Forelimb muscle (tissue), 1 donor: ENCODE data around the gene AP2B1. TPM values are rescaled to one million over a fixed set of nuclear protein-coding genes. Genes with fewer than 3 reads are reported as not detected.

Experiments
- DNase-seq: peaks from one replicate; pipeline ENCODE4 v3.0.0-alpha.2; 2013; ENCODE audit warnings: low read depth
- polyA plus RNA-seq: library from polyadenylated mRNA; unstranded; fragments of 120-200 nt; gene quantifications from one replicate; pipeline ENCODE4 v1.2.1, GENCODE V29; 2013; ENCODE audit not compliant: insufficient read length

The AP2B1 gene
- polyA plus RNA-seq, 1 donor = 75.0 TPM

GRCh38 chr17:35728551-35728950 lies 141.4 kb downstream of the AP2B1 start:
- no peak for DNase-seq

DNA sequence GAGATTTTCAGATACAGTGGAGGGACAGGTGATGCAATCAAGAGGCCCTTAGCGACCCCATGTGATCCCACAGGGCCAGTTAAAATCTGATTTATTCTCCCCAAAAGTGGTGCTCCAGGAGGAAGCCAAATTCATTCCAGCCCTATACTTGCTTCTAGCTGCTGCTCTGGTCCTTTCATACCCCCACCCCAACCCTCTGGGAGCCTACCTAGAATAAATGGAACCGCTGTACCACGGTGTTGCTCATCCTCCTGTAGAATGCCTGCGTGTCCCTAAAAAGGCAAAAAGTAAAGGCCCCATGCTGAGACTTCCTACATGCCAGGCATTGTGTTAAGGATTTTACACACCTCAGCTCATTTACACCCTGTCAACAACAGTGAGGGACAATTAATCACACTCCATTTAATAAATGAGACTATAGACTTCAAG lies 142.3 kb downstream of the AP2B1 start:
- no peak for DNase-seq

DNA sequence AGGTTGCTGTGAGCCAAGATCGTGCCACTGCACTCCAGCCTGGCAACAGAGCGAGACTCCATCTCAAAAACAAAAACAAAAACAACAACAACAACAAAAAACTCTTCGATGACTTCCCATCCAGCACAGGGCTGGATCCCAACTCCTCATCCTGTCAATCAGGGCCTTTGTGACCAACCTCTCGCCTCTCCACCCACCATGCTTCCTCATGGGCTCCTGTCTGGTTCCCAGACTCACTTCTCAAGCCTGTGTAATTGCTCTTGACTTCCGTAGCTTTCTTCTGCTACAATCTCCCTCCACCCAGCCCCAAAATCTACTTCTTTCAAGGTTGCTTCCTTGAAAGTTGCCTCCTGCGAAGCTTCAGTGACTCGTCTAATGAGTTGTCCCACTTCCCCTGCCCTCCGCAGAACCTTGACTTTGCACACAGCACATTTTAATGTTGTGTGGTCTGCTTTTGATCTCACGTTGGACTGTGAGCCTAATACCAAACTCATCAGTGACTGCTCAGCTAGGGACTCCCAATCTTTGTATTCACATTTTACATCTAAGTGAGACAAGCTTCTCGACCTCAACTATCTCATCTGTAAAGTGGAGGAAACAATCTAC lies 143.4 kb downstream of the AP2B1 start:
- DNase-seq = no peak

DNA sequence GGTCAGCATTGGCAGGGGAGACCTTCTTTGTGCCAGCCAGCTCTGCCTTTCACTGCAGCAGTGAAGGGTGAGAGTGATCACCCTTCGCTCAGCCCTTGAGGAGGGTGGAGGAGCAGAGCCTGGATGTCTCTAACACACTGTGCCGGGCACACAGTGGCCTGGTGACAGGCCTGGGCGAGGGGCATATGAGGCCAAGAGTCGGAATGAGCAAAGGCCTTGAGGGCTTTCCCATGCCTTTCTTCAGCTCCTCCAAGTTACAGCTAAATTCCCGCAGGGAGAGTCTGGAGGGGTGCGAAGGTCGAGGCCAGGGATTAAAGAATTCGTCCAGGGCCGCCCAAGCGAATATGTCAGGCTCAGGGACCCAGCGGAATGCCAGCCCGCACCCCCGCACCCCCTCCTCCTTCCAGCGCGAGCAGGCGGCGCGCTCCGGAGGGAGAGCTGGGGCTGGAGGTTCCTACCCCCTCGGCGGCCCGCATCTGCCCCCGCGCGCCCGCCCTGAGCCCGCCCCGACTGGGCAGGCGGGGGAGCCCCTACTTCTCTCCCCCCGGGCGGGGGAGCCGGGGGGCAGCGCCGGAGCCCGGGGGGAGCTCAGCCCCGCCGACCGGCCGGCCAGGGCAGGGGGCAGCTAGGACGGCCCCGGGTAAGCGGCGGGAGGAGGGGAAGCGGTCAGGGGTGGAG lies 144.3 kb downstream of the AP2B1 start, which contains the start of gene RASL10B:
Gene RASL10B, plus strand, starts transcription at position 401 of the 678 bp plus-strand sequence. CDS start 3,546 bp downstream, outside the sequence.
- no peak for DNase-seq

- no peak for DNase-seq
Observed at GRCh38 chr17:35731917-35732805, 145.0 kb downstream of the AP2B1 start.

GRCh38 chr17:35732806-35733136 lies 145.6 kb downstream of the AP2B1 start:
- no peak for DNase-seq

DNA sequence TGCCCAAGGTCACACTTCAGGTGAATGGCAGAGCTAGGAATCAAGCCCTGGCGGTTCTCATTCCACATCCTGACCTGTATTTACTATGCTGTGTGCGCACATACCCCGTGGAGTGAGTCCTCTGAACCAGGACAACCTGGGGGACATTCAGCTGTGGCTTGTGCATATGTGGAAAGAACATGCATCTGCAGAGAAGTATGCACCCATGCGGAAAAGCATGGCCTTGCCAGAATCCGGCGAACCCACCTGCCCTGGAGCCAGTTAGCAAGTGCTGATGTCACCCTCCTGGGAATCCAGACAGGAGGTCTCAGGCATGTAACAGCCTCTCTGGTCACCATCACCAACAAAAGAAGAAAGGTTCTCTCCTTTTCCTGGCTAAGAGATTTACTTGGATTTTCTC lies 146.2 kb downstream of the AP2B1 start:
- DNase-seq = no peak

DNA sequence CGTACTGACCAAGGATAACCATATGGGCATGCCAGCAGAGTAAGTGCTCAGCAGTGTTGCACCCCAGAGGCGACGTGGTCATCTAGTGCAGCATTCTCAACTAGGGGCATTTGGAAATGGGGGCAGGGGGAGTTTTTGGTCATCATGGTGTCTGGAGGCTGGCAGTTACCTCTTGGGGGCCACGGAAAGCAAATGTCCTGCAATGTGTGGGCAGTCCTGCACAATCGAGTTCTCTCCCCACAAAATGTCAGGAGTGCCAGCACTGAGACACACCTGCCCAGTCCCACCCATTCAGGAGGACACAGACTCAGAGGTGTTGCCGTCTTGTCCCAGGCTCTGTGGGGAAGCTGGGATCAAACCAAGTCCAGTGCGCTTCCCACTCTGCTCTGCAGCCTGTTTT lies 147.3 kb downstream of the AP2B1 start:
- no peak for DNase-seq

DNA sequence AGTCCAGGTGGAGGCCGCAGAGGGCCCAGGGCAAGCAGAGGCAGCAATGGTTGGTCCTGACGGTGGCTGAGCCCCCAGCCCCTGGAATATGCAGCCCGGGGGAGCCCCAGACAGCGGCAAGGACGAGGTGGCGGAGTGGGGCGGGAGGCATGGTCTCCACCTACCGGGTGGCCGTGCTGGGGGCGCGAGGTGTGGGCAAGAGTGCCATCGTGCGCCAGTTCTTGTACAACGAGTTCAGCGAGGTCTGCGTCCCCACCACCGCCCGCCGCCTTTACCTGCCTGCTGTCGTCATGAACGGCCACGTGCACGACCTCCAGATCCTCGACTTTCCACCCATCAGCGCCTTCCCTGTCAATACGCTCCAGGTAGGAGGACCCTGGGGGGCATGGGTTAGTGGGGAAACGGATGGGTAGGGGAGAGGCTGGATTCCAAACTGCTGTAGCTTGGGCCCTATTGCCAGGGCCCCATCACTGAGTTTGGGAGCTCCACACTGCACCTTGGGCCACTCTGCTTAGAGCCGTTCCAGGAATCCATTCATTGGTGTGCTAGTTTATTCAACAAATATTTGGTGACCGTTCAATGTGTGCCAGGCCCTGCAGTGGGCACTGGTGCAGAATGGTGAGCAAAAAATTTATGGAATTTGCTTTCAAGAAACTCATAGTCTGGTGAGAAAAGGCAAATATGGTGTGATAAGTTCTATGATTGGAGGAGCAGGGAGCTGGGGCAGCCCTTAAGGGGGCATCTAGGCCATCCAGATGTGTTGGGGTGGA lies 148.1 kb downstream of the AP2B1 start:
- no peak for DNase-seq

DNA sequence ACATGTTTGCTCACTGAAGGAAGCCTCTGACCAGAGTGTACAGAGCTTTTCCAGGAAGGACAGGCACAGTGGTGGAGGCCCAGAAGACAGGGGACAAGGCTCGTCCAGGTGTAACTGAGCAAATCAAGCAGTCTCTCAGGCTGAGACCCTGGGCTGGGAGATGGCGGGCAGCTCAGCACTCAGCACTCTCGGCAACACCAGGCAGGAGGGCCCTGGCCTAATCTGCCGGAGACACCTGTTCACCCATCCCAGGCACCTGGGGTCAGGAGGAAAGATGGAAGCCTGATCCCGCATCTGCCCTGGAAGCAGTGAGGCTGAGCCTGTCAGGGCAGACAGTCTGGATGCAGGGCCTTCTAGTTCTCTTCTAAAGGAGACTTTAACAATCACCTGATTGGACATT lies 149.1 kb downstream of the AP2B1 start:
- DNase-seq = no peak

- no peak for DNase-seq
Observed at GRCh38 chr17:35738519-35739133, 151.5 kb downstream of the AP2B1 start.

DNA sequence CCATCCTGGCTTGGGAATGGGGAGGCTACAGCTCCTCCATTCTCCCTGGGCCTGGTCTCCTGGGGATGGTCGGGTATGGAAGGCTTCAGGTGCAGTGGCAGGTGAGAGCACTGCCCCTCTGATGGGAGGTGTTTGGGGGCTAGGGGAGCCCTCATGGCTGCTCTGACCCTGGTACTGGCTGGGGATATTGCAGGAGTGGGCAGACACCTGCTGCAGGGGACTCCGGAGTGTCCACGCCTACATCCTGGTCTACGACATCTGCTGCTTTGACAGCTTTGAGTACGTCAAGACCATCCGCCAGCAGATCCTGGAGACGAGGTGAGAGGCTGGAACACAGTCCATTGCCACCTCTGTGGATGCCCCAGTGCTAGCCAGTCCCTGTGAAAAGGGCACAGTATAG lies 153.1 kb downstream of the AP2B1 start:
- no peak for DNase-seq

- no peak for DNase-seq
Observed at GRCh38 chr17:35740997-35741931, 154.1 kb downstream of the AP2B1 start.

DNA sequence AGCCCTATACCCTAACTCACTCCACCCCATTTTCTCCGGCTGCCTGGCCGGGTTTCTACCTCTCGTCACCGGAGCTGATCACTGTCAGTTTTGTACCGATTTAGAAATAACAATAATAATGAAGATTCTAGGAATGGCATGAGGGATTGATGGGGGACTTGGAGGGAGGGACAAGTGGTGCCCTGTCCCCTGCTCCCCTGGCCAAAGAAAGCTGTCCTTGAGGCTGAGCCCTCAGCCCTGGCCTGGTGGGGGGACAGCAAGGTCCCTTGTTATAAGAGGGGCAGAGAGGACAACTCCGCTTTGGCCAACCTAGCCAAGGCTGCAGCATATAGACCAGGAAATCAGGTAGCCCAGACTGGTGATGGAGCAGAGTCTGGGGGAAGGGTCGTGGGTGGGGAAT lies 155.4 kb downstream of the AP2B1 start:
- no peak for DNase-seq

- no peak for DNase-seq
Observed at GRCh38 chr17:35742896-35743477, 155.9 kb downstream of the AP2B1 start.

- no peak for DNase-seq
Observed at GRCh38 chr17:35743626-35744328, 156.7 kb downstream of the AP2B1 start.

DNA sequence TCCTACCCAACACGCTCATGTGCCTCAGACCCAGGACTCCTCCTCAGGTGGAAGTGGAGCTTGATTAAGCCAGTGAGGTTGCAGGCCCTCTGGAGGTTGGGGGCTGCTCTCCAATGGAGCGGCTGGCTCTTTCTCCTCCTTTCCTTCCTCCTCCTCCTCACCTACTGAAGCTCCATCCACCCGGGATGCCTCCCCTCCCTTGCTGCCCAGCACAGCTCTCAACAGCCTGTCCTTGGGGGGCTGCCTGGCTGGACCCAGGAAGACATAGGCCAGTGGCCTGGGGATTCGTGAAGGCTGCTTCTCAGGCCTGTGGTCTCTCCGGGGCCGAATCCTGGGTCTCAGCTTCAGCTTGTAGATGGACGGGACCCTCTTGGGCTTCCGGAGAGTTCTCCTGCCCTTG lies 157.7 kb downstream of the AP2B1 start:
- no peak for DNase-seq

- no peak for DNase-seq
Observed at GRCh38 chr17:35745246-35745645, 158.1 kb downstream of the AP2B1 start.

GRCh38 chr17:35745749-35746320 lies 158.7 kb downstream of the AP2B1 start:
- DNase-seq = no peak
